Activated T-helper 17 cell treated with anti-CD3 and anti-CD28 coated beads, Interleukin-2, amount 50 U/mL, for 72 hours (primary cell): Measurements from ENCODE around the gene HELZ. TPM values are rescaled to one million over a fixed set of nuclear protein-coding genes. Genes with fewer than 3 reads are reported as not detected.
"Not testable (repeated sequence)": the region's sequence is repeated elsewhere in the genome, so short reads cannot be mapped to it uniquely, and the experiment has no call there.

Experiments used
- ATAC-seq: fragments of 150-1000 bp; cut with Tn5 transposase; replicated peaks from 2 replicates; pipeline ENCODE4 v1.10.0; 2021; ENCODE audit warnings: mild to moderate bottlenecking, moderate library complexity
- H3K27ac Mint-ChIP-seq: one replicate; pipeline ENCODE4 v1.8.0; 2022; ENCODE audit warnings: mixed read lengths
- H3K27me3 Mint-ChIP-seq: one replicate; pipeline ENCODE4 v1.8.0; 2022; ENCODE audit warnings: mixed read lengths
- H3K36me3 Mint-ChIP-seq: one replicate; pipeline ENCODE4 v1.8.0; 2022; ENCODE audit warnings: low read depth, mild to moderate bottlenecking, mixed read lengths
- H3K4me1 Mint-ChIP-seq: one replicate; pipeline ENCODE4 v1.8.0; 2022; ENCODE audit warnings: mixed read lengths
- H3K4me3 Mint-ChIP-seq: one replicate; pipeline ENCODE4 v1.8.0; 2022; ENCODE audit warnings: mild to moderate bottlenecking, mixed read lengths
- H3K9me3 Mint-ChIP-seq: one replicate; pipeline ENCODE4 v1.8.0; 2022; ENCODE audit warnings: mixed read lengths
- total RNA-seq, 2 donors: library from RNA; stranded (reverse); gene quantifications; one replicate each; pipeline ENCODE4 v1.2.3, GENCODE V29; 2022

Gene HELZ
- total RNA-seq, 2 donors from 2014 or later = 81.9 to 117 TPM

DNA sequence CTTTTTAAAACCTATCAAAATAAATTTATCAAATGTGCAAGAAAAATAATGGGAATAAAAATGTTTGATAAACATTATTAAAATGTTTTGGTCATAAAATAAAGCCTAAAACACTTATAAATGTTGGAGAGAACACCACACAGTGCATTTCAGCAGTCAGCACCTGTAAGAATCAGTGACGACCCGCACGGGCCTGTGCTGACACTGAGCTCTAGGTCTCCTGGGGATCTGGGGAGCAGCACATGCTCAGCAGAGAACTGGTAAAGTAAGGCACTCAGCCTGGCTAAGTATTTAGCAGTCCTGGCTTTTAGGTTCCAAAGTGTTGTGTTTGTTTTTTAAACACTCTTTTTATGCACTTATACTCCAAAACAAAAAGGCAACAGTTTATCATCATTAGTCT is 46.9 kb downstream of the HELZ start:
- Mint-ChIP-seq H3K27me3 (no peaks in the 10 kb centered on the region), H3K4me1 (peaks cover 10% of the 10 kb centered on the region), H3K27ac (no peak overlapping the region), H3K4me3 (no peak overlapping the region), H3K36me3 (peaks cover 89% of the 10 kb centered on the region), H3K9me3 (no peaks in the 10 kb centered on the region)
- ATAC-seq = no peak

DNA sequence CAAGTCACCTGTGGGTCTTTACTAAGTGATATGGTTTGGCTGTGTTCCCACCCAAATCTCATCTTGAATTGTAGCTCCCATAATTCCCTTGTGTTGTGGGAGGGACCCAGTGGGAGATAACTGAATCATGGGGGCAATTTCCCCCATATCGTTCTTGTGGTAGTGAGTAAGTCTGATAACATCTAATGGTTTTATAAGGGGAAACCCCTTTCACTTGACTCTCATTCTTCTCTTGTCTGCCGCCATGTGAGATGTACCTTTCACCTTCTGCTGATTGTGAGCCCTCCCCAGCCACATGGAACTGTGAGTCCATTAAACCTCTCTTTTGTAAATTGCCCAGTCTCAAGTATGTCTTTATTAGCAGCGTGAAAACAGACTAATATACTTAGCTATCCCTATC is 48.0 kb downstream of the HELZ start:
- peaks cover 10% of the 10 kb centered on the region for H3K4me1 Mint-ChIP-seq
- peak; percentile 80 for ATAC-seq
- H3K36me3 Mint-ChIP-seq = peaks cover 84% of the 10 kb centered on the region
- not testable (repeated sequence) for H3K27ac Mint-ChIP-seq, H3K4me3 Mint-ChIP-seq, H3K9me3 Mint-ChIP-seq, H3K27me3 Mint-ChIP-seq

DNA sequence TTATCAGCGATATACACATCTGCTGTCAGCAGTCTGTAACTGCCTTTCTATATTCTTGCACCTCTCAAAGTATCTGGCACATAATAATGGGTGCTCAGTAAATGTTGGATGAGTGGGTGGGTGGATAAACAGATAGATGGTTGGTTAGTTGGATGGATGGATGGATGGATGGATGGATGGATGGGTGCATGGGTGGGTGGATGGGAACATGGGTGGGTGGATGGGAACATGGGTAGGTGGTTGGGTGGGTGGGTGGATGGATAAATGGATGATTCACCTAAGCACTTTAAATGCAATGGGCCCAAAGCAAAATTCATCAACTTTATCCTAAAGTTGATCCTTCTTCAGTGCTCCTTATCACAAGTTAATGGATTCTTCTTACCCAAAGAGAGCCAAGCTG is 48.6 kb downstream of the HELZ start:
- Mint-ChIP-seq H3K36me3 (peaks cover 82% of the 10 kb centered on the region), H3K9me3 (no peaks in the 10 kb centered on the region), H3K4me1 (peaks cover 10% of the 10 kb centered on the region), H3K27me3 (no peaks in the 10 kb centered on the region), H3K27ac (no peak overlapping the region), H3K4me3 (no peak overlapping the region)
- ATAC-seq = no peak

DNA sequence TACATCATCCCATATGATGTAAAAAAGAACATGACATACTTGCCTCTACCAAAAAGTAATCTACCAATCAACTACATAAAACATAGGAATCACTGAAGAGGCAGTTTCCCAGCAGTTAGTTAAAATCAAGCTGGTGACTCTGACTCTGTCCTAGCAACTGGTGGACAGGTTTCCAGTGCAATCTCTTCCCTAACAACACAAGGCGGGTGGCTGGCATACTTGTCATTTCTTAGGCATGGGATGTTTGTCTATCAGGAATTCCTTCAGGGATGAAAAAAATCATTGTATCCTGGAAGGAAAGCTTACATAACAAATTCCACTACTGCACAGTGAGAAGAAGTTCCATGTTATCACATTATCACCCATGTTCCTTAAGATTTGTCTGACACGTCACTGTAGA is 50.9 kb downstream of the HELZ start:
- Mint-ChIP-seq H3K4me3 (no peak overlapping the region), H3K9me3 (no peaks in the 10 kb centered on the region), H3K27me3 (no peaks in the 10 kb centered on the region), H3K36me3 (peaks cover 82% of the 10 kb centered on the region), H3K27ac (no peak overlapping the region), H3K4me1 (peaks cover 10% of the 10 kb centered on the region)
- no peak for ATAC-seq

DNA sequence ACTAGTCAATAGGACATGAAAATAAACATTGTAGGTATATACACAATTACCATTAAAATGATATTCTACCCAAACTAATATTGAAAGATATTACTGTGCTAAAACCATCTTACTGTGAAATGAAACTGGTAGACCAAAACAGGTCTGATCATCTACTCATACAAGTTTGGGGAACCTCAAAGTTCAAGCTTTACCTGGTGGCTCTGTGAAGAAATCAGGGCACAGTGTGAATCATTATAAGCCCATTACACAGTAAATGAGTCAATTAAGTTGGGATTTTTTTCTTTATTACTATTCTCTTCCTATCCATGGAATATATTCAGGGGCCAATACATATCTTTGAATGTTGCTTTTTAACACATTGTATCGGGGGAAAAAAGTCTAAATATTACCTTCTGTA is 57.1 kb downstream of the HELZ start:
- H3K36me3 Mint-ChIP-seq = peaks cover 83% of the 10 kb centered on the region
- peak; percentile 73 for ATAC-seq
- no peak overlapping the region for H3K27ac Mint-ChIP-seq
- no peaks in the 10 kb centered on the region for H3K27me3 Mint-ChIP-seq
- H3K4me1 Mint-ChIP-seq = peaks cover 12% of the 10 kb centered on the region
- no peaks in the 10 kb centered on the region for H3K9me3 Mint-ChIP-seq
- no peak overlapping the region for H3K4me3 Mint-ChIP-seq

DNA sequence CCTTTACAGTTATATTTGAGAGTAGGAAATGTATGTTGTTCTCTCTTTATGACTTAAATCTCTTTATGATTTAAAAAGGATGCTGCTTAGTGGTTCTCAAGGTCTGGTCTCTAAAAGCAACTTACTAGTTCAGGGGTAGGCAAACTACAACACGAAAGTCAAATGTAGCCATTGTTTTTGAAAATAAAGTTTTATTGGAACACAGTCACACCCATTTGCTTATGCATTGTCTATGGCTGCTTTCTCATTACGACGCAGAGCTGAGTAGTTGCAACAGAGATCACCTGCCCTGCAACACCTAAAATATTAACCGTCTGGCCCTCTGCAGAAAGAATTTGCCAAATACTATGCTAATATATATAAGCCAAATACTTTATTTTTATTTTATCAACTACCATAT is 58.2 kb downstream of the HELZ start:
- peaks cover 88% of the 10 kb centered on the region for H3K36me3 Mint-ChIP-seq
- H3K4me1 Mint-ChIP-seq = peaks cover 12% of the 10 kb centered on the region
- H3K9me3 Mint-ChIP-seq = no peaks in the 10 kb centered on the region
- H3K4me3 Mint-ChIP-seq = no peak overlapping the region
- H3K27ac Mint-ChIP-seq = no peak overlapping the region
- H3K27me3 Mint-ChIP-seq = no peaks in the 10 kb centered on the region
- no peak for ATAC-seq

DNA sequence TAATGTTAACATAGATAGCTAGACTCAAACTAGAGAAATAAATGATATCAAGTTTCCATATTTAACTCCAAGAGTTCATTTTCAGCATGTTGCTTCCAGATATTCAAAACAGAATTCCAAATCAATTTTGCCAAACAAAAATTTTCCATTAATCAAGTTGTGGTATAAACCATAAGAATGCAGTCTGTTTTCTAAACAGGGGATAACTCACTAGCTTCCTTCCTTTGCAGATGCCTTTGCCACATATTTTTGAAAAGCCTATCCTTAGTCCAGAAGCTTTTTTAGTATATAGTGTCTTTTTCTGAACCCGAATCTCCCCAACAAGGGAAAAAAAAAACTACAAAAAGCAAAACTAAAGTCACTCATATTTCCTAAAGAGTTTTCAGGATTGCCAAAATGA is 61.5 kb downstream of the HELZ start:
- H3K4me1 Mint-ChIP-seq = peaks cover 10% of the 10 kb centered on the region
- H3K27me3 Mint-ChIP-seq = no peaks in the 10 kb centered on the region
- H3K9me3 Mint-ChIP-seq = no peaks in the 10 kb centered on the region
- peaks cover 83% of the 10 kb centered on the region for H3K36me3 Mint-ChIP-seq
- H3K4me3 Mint-ChIP-seq = no peak overlapping the region
- no peak overlapping the region for H3K27ac Mint-ChIP-seq
- ATAC-seq = no peak

DNA sequence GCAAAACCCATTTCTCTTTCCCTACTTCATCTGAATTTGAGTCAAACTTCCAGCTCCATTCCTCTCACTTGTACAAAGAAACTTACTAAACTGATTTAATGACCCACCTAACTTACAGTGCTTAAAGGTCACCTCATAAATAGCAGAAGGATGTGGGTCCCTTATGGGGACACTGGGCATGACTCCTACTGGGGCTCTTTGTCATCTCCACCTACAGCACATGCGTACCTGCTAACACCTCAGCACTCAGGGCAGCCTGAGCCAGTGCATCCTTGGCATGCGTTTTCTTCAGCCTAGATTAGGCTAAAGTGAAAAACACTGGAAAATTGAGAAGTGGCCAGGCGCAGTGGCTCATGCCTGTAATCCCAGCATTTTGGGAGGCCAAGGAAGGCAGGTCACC is 63.2 kb downstream of the HELZ start:
- Mint-ChIP-seq H3K4me1 (no peaks in the 10 kb centered on the region), H3K27me3 (no peaks in the 10 kb centered on the region), H3K4me3 (no peak overlapping the region), H3K27ac (no peak overlapping the region), H3K9me3 (no peaks in the 10 kb centered on the region), H3K36me3 (peaks cover 81% of the 10 kb centered on the region)
- no peak for ATAC-seq

DNA sequence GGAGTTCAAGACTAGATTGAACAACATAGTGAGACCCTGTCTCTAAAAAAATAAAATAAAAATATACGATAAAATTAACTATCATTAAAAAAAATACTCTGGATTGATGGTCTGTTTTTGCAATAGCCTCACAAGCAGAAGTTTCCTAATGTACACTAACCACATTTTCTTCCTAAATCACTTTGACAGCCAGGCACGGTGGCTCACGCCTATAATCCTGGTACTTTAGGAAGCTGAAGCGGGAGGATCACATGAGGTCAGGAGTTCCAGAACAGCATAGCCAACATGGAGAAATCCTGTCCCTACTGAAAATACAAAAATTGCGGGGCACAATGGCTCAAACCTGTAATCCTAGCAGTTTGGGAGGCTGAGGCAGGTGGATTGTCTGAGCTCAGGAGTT is 64.7 kb downstream of the HELZ start:
- Mint-ChIP-seq H3K9me3 (no peaks in the 10 kb centered on the region), H3K36me3 (peaks cover 85% of the 10 kb centered on the region), H3K4me1 (no peaks in the 10 kb centered on the region), H3K4me3 (no peak overlapping the region), H3K27me3 (no peaks in the 10 kb centered on the region), H3K27ac (no peak overlapping the region)
- no peak for ATAC-seq

DNA sequence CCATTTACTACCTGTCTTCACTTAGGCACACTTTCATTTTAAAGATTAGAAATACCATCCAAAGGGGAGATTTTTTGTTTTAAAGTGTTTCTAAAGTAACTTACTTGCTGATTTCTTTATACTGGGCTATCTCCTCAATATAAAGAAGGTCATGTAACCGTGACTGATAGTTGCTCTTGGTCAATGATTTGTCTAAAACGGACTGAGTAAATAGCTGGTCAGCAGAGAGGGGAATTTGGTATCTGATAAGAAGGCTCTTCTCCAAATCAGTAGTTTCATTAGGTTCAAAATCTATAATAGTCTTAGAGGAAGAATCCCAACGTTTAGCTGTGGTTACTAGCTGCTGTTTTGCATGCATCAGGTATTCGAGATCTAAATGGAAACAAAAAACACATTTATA is 66.4 kb downstream of the HELZ start:
- no peak for ATAC-seq
- H3K4me3 Mint-ChIP-seq = no peak overlapping the region
- no peak overlapping the region for H3K27ac Mint-ChIP-seq
- no peaks in the 10 kb centered on the region for H3K9me3 Mint-ChIP-seq
- H3K36me3 Mint-ChIP-seq = peaks cover 87% of the 10 kb centered on the region
- H3K27me3 Mint-ChIP-seq = no peaks in the 10 kb centered on the region
- H3K4me1 Mint-ChIP-seq = no peaks in the 10 kb centered on the region

DNA sequence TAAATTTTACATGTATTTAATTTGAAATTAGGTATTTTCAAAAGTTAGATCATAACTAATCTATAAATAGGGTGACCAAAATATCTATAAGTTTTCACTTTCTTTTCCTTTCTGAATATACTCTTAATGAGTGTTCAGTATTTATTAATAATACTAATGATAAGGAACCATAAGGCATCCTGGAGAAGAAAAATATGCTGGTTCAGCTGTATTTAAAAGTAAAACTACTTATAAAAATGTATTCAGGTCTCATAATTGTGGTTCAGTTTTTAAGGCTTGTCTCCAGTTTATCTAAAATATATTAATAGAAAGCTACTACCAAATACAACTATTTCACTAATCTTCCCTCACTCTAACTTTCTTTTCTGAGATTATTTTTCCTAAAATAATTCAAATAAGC is 67.3 kb downstream of the HELZ start:
- Mint-ChIP-seq H3K4me1 (no peaks in the 10 kb centered on the region), H3K27me3 (no peaks in the 10 kb centered on the region), H3K27ac (no peak overlapping the region), H3K36me3 (peaks cover 83% of the 10 kb centered on the region), H3K9me3 (no peaks in the 10 kb centered on the region), H3K4me3 (no peak overlapping the region)
- ATAC-seq = no peak

DNA sequence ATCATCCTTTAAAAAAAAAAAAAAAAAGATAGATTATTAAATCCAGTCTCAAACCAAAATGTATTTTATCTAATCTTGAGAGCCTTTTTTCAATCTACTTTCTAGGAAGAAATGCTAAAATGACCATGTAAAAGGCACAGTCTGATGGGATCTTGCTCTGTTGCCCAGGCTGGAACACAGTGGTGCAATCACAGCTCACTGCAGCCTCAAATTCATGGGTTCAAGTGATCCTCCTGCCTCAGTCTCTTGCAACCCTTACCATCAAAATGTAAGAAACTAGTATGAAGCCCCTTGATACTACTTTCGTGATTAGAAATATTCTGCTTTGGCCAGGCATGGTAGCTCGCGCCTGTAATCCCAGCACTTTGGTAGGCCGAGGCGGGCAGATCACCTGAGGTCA is 70.8 kb downstream of the HELZ start:
- H3K27ac Mint-ChIP-seq = no peak overlapping the region
- ATAC-seq = no peak
- no peaks in the 10 kb centered on the region for H3K9me3 Mint-ChIP-seq
- H3K4me3 Mint-ChIP-seq = no peak overlapping the region
- no peaks in the 10 kb centered on the region for H3K27me3 Mint-ChIP-seq
- peaks cover 11% of the 10 kb centered on the region for H3K4me1 Mint-ChIP-seq
- H3K36me3 Mint-ChIP-seq = peaks cover 83% of the 10 kb centered on the region

DNA sequence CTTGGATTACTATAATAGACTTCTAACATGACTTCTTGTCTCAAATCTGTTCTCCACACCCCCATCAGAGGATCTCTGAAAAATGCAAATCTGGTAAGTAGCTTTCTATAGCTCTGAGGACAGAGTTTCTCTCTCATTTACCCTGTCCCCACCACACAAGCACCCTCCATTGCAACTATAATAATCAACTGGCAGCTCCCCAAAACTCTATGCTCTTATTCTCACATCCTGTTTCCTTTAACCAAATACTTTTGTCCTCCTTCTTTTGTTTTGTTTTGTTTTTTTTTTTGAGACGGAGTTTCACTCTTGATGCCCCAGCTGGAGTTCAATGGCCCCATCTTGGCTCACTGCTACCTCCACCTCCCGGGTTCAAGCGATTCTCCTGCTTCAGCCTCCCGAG is 73.4 kb downstream of the HELZ start:
- H3K27me3 Mint-ChIP-seq = no peaks in the 10 kb centered on the region
- no peak for ATAC-seq
- H3K9me3 Mint-ChIP-seq = no peaks in the 10 kb centered on the region
- H3K36me3 Mint-ChIP-seq = peaks cover 85% of the 10 kb centered on the region
- H3K4me1 Mint-ChIP-seq = peaks cover 11% of the 10 kb centered on the region
- H3K4me3 Mint-ChIP-seq = no peak overlapping the region
- H3K27ac Mint-ChIP-seq = peak overlapping the region; percentile 11

DNA sequence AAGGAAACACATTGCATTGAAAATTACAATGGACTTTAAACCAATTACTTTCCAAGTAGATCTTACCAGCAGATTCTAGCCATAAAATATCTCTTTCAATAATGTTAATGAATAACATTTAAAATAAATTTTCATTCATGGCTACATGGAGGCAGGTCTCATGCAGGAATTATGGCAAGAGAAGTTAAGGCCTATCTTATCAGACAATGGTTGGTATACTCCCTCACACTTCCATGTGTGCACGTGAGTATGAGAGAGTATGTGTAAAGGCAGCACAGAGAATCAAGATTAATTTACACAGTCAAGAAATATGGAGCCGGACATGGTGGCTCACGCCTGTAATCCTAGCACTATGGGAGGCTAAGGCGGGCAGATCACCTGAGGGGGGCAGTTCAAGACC is 76.5 kb downstream of the HELZ start:
- Mint-ChIP-seq H3K4me3 (no peak overlapping the region), H3K4me1 (peaks cover 23% of the 10 kb centered on the region), H3K36me3 (peaks cover 89% of the 10 kb centered on the region), H3K27ac (no peak overlapping the region), H3K27me3 (no peaks in the 10 kb centered on the region), H3K9me3 (no peaks in the 10 kb centered on the region)
- no peak for ATAC-seq

DNA sequence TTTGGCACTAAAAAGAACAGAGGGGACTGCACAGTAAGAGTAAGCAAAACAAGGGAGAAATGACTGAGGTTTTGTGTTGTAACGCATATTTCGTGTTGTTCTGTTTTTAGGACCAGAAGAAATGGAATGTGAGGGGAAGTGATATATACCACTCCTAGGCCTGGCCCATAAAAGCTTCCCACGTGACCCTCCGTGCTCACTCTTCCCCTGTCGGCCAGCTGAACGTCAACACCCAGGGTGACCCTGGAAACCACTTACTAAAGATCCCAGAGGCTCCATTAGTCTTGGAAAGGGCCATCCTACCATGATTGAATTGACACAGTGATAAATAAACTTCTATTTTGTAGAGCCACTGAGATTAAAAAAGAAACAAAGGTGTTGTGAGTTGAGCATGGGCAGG is 79.8 kb downstream of the HELZ start:
- no peak for ATAC-seq

DNA sequence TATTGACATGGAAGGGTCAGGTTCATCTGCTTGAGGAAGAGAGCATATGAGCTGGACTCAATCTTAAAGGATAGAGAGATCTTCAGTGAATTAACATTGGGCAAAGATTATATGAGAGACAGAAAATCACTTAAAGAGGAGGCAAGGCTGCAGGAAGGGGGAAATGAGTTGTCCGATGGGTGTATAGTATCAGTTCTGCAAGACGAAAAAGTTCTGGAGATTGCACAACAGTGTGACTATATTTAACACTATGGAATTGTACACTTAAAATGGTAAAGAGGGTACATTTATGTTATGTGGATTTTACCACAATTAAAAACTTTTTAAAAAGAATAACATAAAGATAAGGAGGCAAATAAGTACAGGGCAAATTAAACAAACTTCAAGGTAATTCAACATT is 80.7 kb downstream of the HELZ start:
- Mint-ChIP-seq H3K4me1 (peaks cover 13% of the 10 kb centered on the region), H3K27ac (no peak overlapping the region), H3K9me3 (no peaks in the 10 kb centered on the region), H3K27me3 (no peaks in the 10 kb centered on the region), H3K4me3 (no peak overlapping the region), H3K36me3 (peaks cover 99% of the 10 kb centered on the region)
- no peak for ATAC-seq

More for the DNA sequence above, 79.8 kb downstream of the HELZ start:
- peaks cover 13% of the 10 kb centered on the region for H3K4me1 Mint-ChIP-seq
- H3K27ac Mint-ChIP-seq = peak overlapping the region; percentile 11
- no peaks in the 10 kb centered on the region for H3K9me3 Mint-ChIP-seq
- H3K4me3 Mint-ChIP-seq = no peak overlapping the region
- H3K27me3 Mint-ChIP-seq = no peaks in the 10 kb centered on the region
- H3K36me3 Mint-ChIP-seq = peaks cover 97% of the 10 kb centered on the region
